B cell (primary cell): ENCODE results near the gene ADAMTS17. TPM values are rescaled to one million over a fixed set of nuclear protein-coding genes. Genes with fewer than 3 reads are reported as not detected.

Source experiments
- ATAC-seq: fragments of 200-7000 bp; cut with Tn5 transposase; one replicate; pipeline ENCODE4 v1.10.0; 2021; ENCODE audit warnings: low read depth, mild to moderate bottlenecking, moderate number of reproducible peaks, moderate library complexity
- CTCF ChIA-PET: fragments of 350-600 bp; sonication (Branson Sonifier 250); formaldehyde crosslinking; loops from one replicate; lab custom pipeline; 2021; ENCODE audit warnings: antibody characterized with exemption, inconsistent platforms; lab: Charles Lee
- POLR2A ChIA-PET: fragments of 350-600 bp; sonication (Branson Sonifier 250); formaldehyde crosslinking; loops from one replicate; lab custom pipeline; 2021; ENCODE audit warnings: antibody characterized with exemption; lab: Charles Lee
- DNase-seq: peaks from one replicate; pipeline ENCODE4 v3.0.0; 2013
- H2AFZ ChIP-seq: 2 replicates; pipeline ENCODE4 v1.6.1; 2012; ENCODE audit warnings: mild to moderate bottlenecking, low read depth, low read length; ENCODE audit not compliant: insufficient read depth, poor library complexity, severe bottlenecking
- H3K27ac ChIP-seq, 2 donors: 1 replicate in 1 of 2; 2 replicates in 1 of 2; pipeline ENCODE4 v1.5.1; 2012 to 2013; ENCODE audit warnings: low read length in 2 of 2, mild to moderate bottlenecking in 2 of 2, moderate library complexity in 1 of 2
- H3K27me3 ChIP-seq, 4 experiments: fragments of 200-600 bp in 1 of 4; sonication (generic) in 1 of 4; replicated peaks in 1 of 4; 1 replicate in 2 of 4; 2 replicates in 2 of 4; pipeline versions ENCODE4 v1.6.1 to v1.7.0; 2013 to 2016; ENCODE audit warnings: low read length in 3 of 4, mild to moderate bottlenecking in 2 of 4, mixed read lengths in 1 of 4, moderate library complexity in 1 of 4; ENCODE audit not compliant: insufficient read depth in 4 of 4, control insufficient read depth in 3 of 4; ENCODE audit errors: control extremely low read depth in 1 of 4
- H3K36me3 ChIP-seq, 2 experiments: replicated peaks in 1 of 2; 1 replicate in 1 of 2; 2 replicates in 1 of 2; pipeline versions ENCODE4 v1.6.1 to v1.7.1; 2013; ENCODE audit warnings: low read length in 1 of 2; ENCODE audit not compliant: insufficient read depth in 2 of 2, control insufficient read depth in 1 of 2; ENCODE audit errors: control extremely low read depth in 1 of 2, extremely low read depth in 1 of 2
- H3K4me1 ChIP-seq, 2 donors: fragments of 200-600 bp in 1 of 2; sonication (generic) in 1 of 2; 1 replicate in 1 of 2; 2 replicates in 1 of 2; pipeline versions ENCODE4 v1.5.1 to v1.6.1; 2013 to 2017; ENCODE audit warnings: low read length in 2 of 2; ENCODE audit not compliant: control insufficient read depth in 2 of 2, insufficient read depth in 2 of 2
- H3K4me2 ChIP-seq: replicated peaks from 2 replicates; pipeline ENCODE3; 2012; ENCODE audit warnings: mild to moderate bottlenecking, low read depth, low read length; ENCODE audit not compliant: poor library complexity, severe bottlenecking
- H3K4me3 ChIP-seq, 5 experiments: fragments of 200-600 bp in 1 of 5; sonication (generic) in 1 of 5; 1 replicate in 3 of 5; 2 replicates in 2 of 5; pipeline versions ENCODE4 v1.5.1 to v1.7.0; 2011 to 2016; ENCODE audit warnings: low read length in 4 of 5, mild to moderate bottlenecking in 4 of 5, low read depth in 2 of 5, control low read depth in 1 of 5, moderate library complexity in 1 of 5; ENCODE audit not compliant: insufficient read depth in 1 of 5; ENCODE audit errors: control extremely low read depth in 1 of 5, extremely low read depth in 1 of 5
- H3K79me2 ChIP-seq: fragments of 200-600 bp; sonication (generic); one replicate; pipeline ENCODE4 v1.6.0; 2016; ENCODE audit warnings: low read length; ENCODE audit not compliant: control insufficient read depth, insufficient read depth
- H3K9ac ChIP-seq: fragments of 200-600 bp; sonication (generic); 2 replicates; pipeline ENCODE4 v1.6.1; 2017; ENCODE audit warnings: mild to moderate bottlenecking, low read length, moderate library complexity
- H3K9me3 ChIP-seq, 3 donors: one replicate each; pipeline versions ENCODE4 v1.6.1 to v1.7.1; 2013; ENCODE audit warnings: low read length in 2 of 3; ENCODE audit not compliant: control insufficient read depth in 2 of 3, insufficient read depth in 1 of 3; ENCODE audit errors: control extremely low read depth in 1 of 3
- H4K20me1 ChIP-seq: 2 replicates; pipeline ENCODE4 v1.6.0; 2012; ENCODE audit warnings: mild to moderate bottlenecking, low read length; ENCODE audit not compliant: insufficient read depth, control insufficient read depth, poor library complexity, severe bottlenecking
- H3K27ac Mint-ChIP-seq: one replicate; pipeline ENCODE4 v1.8.0; 2021; ENCODE audit warnings: mixed read lengths
- H3K27me3 Mint-ChIP-seq: one replicate; pipeline ENCODE4 v1.8.0; 2021; ENCODE audit warnings: mixed read lengths
- H3K4me1 Mint-ChIP-seq: one replicate; pipeline ENCODE4 v1.8.0; 2021; ENCODE audit warnings: mixed read lengths
- H3K4me3 Mint-ChIP-seq: one replicate; pipeline ENCODE4 v1.8.0; 2021; ENCODE audit warnings: mixed read lengths
- H3K9me3 Mint-ChIP-seq: one replicate; pipeline ENCODE4 v1.8.0; 2022; ENCODE audit warnings: mixed read lengths; ENCODE audit not compliant: insufficient read depth
- EZH2 ChIP-seq: IDR thresholded peaks from 2 replicates; pipeline ENCODE4 v1.6.1; 2012; ENCODE audit warnings: borderline replicate concordance, low read depth, mild to moderate bottlenecking, moderate library complexity, low read length; ENCODE audit not compliant: insufficient read depth, poor library complexity, severe bottlenecking
- WGBS: methylation state at CpG from one replicate; pipeline ENCODE4 v1.1.5; 2013; ENCODE audit warnings: missing lambda C conversion rate; ENCODE audit not compliant: insufficient coverage; 5-methylcytosine and 5-hydroxymethylcytosine counted together
- intact Hi-C: fragments of 100-400 bp; cut with micrococcal nuclease; formaldehyde crosslinking; loops from one replicate; pipeline ENCODE4 v1.10.0; 2022
- polyA plus RNA-seq: library from polyadenylated mRNA; depleted of rRNA; stranded (reverse); fragments of >200 nt; gene quantifications from 2 replicates; pipeline ENCODE4 v1.2.3, GENCODE V29; 2012
- total RNA-seq, 2 donors: library from RNA; stranded (reverse); fragments of 120-200 nt in 1 of 2; gene quantifications; 1 replicate in 1 of 2; 2 replicates in 1 of 2; pipeline versions ENCODE4 v1.2.3 to v1.2.4, GENCODE V29; 2013 to 2022
- TF ChIP-seq, protein P1 (sequence below): fragments of 200-600 bp; IDR thresholded peaks from one replicate; pipeline ENCODE4 v1.8.0; 2022; ENCODE audit warnings: antibody characterized with exemption, mild to moderate bottlenecking

The ADAMTS17 gene
- total and polyA plus RNA-seq, 2 donors (not counting 1 experiment from before 2014, with no cell fraction given) = 0.10 TPM; not detected in 1

GRCh38 chr15:100008258-100008657 lies 333.5 kb downstream of the ADAMTS17 start:
- Histone ChIP-seq H2AFZ (no peak overlapping the region), H3K9me3 (peaks cover 0 to 5% (median 1%) of the 10 kb centered on the region in 3 donors), H4K20me1 (no peaks in the 10 kb centered on the region), H3K9ac (no peak overlapping the region), H3K79me2 (no peaks in the 10 kb centered on the region), H3K27ac (no peak overlapping the region), H3K4me3 (no peak overlapping the region), H3K4me2 (no peak overlapping the region), H3K27me3 (no peaks in the 10 kb centered on the region), H3K36me3 (no peaks in the 10 kb centered on the region), H3K4me1 (no peaks in the 10 kb centered on the region)
- intact Hi-C loops = loop anchor here (10.0 kb wide), 1 partner anchor 823 kb away; no protein-coding TSS in a partner anchor
- WGBS = 90% methylated on average over 6 of the region's 6 CpGs
- CTCF ChIA-PET = no interaction called here
- POLR2A ChIA-PET = no interaction called here
- no peak overlapping the region for H3K27ac Mint-ChIP-seq
- TF ChIP-seq EZH2 = no peak
- TF ChIP-seq, protein P1, sequence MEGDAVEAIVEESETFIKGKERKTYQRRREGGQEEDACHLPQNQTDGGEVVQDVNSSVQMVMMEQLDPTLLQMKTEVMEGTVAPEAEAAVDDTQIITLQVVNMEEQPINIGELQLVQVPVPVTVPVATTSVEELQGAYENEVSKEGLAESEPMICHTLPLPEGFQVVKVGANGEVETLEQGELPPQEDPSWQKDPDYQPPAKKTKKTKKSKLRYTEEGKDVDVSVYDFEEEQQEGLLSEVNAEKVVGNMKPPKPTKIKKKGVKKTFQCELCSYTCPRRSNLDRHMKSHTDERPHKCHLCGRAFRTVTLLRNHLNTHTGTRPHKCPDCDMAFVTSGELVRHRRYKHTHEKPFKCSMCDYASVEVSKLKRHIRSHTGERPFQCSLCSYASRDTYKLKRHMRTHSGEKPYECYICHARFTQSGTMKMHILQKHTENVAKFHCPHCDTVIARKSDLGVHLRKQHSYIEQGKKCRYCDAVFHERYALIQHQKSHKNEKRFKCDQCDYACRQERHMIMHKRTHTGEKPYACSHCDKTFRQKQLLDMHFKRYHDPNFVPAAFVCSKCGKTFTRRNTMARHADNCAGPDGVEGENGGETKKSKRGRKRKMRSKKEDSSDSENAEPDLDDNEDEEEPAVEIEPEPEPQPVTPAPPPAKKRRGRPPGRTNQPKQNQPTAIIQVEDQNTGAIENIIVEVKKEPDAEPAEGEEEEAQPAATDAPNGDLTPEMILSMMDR = no peak
- no peaks in the 10 kb centered on the region for H3K4me1 Mint-ChIP-seq
- peaks cover 6% of the 10 kb centered on the region for H3K9me3 Mint-ChIP-seq
- no peak for DNase-seq
- no peak for ATAC-seq
- no peak overlapping the region for H3K4me3 Mint-ChIP-seq
- H3K27me3 Mint-ChIP-seq = no peaks in the 10 kb centered on the region

- Histone ChIP-seq H3K27me3 (no peaks in the 10 kb centered on the region), H2AFZ (no peak overlapping the region), H3K4me2 (no peak overlapping the region), H3K4me3 (no peak overlapping the region), H3K36me3 (no peaks in the 10 kb centered on the region), H3K79me2 (no peaks in the 10 kb centered on the region), H3K27ac (no peak overlapping the region), H3K9me3 (peaks cover 0 to 8% (median 1%) of the 10 kb centered on the region in 3 donors), H4K20me1 (no peaks in the 10 kb centered on the region), H3K4me1 (no peaks in the 10 kb centered on the region), H3K9ac (no peak overlapping the region)
- Mint-ChIP-seq H3K4me3 (no peak overlapping the region), H3K9me3 (peaks cover 6% of the 10 kb centered on the region), H3K27me3 (no peaks in the 10 kb centered on the region), H3K27ac (no peak overlapping the region), H3K4me1 (no peaks in the 10 kb centered on the region)
- POLR2A ChIA-PET = no interaction called here
- intact Hi-C loops = loop anchor here (10.0 kb wide), 1 partner anchor 823 kb away; no protein-coding TSS in a partner anchor
- ATAC-seq (no peak), DNase-seq (no peak)
- CTCF ChIA-PET = no interaction called here
- no peak for TF ChIP-seq EZH2
- TF ChIP-seq, protein P1 = no peak
- WGBS = 95% methylated on average over 10 of the region's 10 CpGs
Observed at GRCh38 chr15:100007609-100008008, 334.2 kb downstream of the ADAMTS17 start.
